PFSK-1 (cell line): Measurements from ENCODE around the gene RFT1.

Source experiments
- FOXP2 ChIP-seq: optimal IDR thresholded peaks from 2 replicates; pipeline ENCODE3; 2011; ENCODE audit warnings: borderline replicate concordance, control low read depth, inconsistent platforms; ENCODE audit not compliant: insufficient read depth; ENCODE audit errors: extremely low read length, extremely low read depth
- POLR2AphosphoS5 ChIP-seq: IDR thresholded peaks from 2 replicates; pipeline ENCODE4 v1.6.1; 2012; ENCODE audit warnings: low read depth, mild to moderate bottlenecking, control low read depth, low read length, moderate library complexity
- REST ChIP-seq, 2 experiments: IDR thresholded peaks; 2 replicates each; pipeline versions ENCODE4 v1.6.1 to v1.8.0; 2011 to 2012; ENCODE audit warnings: low read depth in 2 of 2, low read length in 2 of 2, control low read depth in 1 of 2, inconsistent platforms in 1 of 2, mild to moderate bottlenecking in 1 of 2, moderate library complexity in 1 of 2; ENCODE audit not compliant: insufficient read depth in 1 of 2
- SIN3A ChIP-seq: IDR thresholded peaks from 2 replicates; pipeline ENCODE4 v1.6.1; 2012; ENCODE audit warnings: mild to moderate bottlenecking, low read length, moderate library complexity, borderline replicate concordance; ENCODE audit not compliant: insufficient read depth
- TAF1 ChIP-seq: IDR thresholded peaks from 2 replicates; pipeline ENCODE4 v1.6.1; 2012; ENCODE audit warnings: low read length, control low read depth, borderline replicate concordance; ENCODE audit not compliant: insufficient read depth

Gene RFT1

GRCh38 chr3:53159156-53160060 lies 29.2 kb upstream of the RFT1 start:
- TF ChIP-seq REST (IDR thresholded peaks at IDR 0.05; ENCODE audit: insufficient read depth in 1 of 2, low read depth in 2 of 2, low read length in 2 of 2) (peak; percentile 39 to 82; a peak in 3 of 4 replicates), FOXP2 (no peak)

GRCh38 chr3:53158765-53159155 lies 28.5 kb upstream of the RFT1 start:
- TF ChIP-seq SIN3A (no peak), FOXP2 (no peak), POLR2AphosphoS5 (no peak), REST (IDR thresholded peaks at IDR 0.05; ENCODE audit: insufficient read depth in 1 of 2, low read depth in 2 of 2, low read length in 2 of 2) (no peak), TAF1 (no peak)

- TF ChIP-seq FOXP2 (no peak), REST (IDR thresholded peaks at IDR 0.05; ENCODE audit: insufficient read depth in 1 of 2, low read depth in 2 of 2, low read length in 2 of 2) (no peak), TAF1 (no peak)
These were observed 27.8 kb upstream of the RFT1 start for GRCh38 chr3:53157974-53158580.

GRCh38 chr3:53156368-53156834 lies 26.2 kb upstream of the RFT1 start:
- no peak for TF ChIP-seq REST (IDR thresholded peaks at IDR 0.05; ENCODE audit: insufficient read depth in 1 of 2, low read depth in 2 of 2, low read length in 2 of 2)
- no peak for TF ChIP-seq FOXP2
- TF ChIP-seq TAF1: no peak
- TF ChIP-seq POLR2AphosphoS5: no peak
- no peak for TF ChIP-seq SIN3A
